ENCODE data around the gene EPHB2. TPM values are rescaled to one million over a fixed set of nuclear protein-coding genes. Genes with fewer than 3 reads are reported as not detected.
"Not testable (repeated sequence)": the region's sequence is repeated elsewhere in the genome, so short reads cannot be mapped to it uniquely, and the experiment has no call there.

The EPHB2 gene
- polyA plus RNA-seq (2012; ENCODE audit: low read depth, missing spikeins), result not detected

DNA sequence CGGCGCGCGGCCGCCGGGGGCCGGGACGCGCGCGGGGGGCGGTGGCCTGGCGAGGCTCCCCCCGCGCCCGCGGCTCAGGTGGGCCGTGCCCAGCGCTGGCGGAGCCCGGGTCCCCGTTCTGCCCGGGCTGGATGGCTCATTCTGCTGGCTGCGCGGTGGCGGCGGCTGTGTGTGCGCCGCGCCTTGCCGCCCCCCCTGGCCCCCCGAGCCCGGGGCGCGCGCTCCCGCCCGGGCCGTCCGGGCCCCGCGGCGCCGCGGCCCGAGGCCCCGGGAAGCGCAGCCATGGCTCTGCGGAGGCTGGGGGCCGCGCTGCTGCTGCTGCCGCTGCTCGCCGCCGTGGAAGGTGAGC is at the start of gene EPHB2:
TSS of gene EPHB2 (plus strand) at position 139 of the 349 bp plus-strand sequence. CDS start at position 283, 144 bp downstream.
- FAIRE-seq (no peak), DNase-seq (ENCODE audit: insufficient read length, low spot score) (peak; percentile 54)
- TF ChIP-seq POU2F2 (IDR thresholded peaks at IDR 0.05; ENCODE audit: low read depth, low read length), result no peak
- no peak for TF ChIP-seq POLR2AphosphoS5 (IDR thresholded peaks at IDR 0.05; ENCODE audit: low read depth, low read length)
- no peak for TF ChIP-seq TAF1 (IDR thresholded peaks at IDR 0.05; ENCODE audit: low read depth, low read length)
- no peak for TF ChIP-seq PAX5 (IDR thresholded peaks at IDR 0.05; ENCODE audit: insufficient read depth, low read length, severe bottlenecking)
- TF ChIP-seq SPI1 (IDR thresholded peaks at IDR 0.05; ENCODE audit: low read depth, low read length), result no peak
- TF ChIP-seq POLR2A (IDR thresholded peaks at IDR 0.05; ENCODE audit: low read depth, low read length), result no peak

DNA sequence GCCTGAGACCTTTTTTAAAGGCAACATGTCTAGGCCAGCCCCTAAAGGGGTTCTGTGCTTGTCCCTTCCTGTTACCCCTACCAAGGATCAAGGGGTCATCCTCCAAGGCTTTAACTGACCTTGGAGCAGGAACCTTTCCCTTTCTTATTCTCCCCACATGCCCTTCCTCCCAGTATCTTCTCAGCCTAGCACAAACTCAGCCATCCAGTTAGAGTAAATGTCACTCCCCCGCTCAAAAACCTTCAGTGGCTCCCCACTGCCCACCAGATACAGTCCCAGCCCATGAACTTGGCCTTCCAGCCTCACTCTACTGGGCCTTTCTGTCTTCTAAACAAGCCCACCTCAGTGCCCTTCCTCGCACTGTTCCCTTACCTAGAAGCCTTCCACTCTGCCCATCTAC is 48.8 kb upstream of the EPHB2 start:
- no peak for FAIRE-seq
- DNase-seq (ENCODE audit: insufficient read length, low spot score), result no peak
- TF ChIP-seq TAF1 (IDR thresholded peaks at IDR 0.05; ENCODE audit: low read depth, low read length) (no peak), SPI1 (IDR thresholded peaks at IDR 0.05; ENCODE audit: low read depth, low read length) (no peak), POLR2AphosphoS5 (IDR thresholded peaks at IDR 0.05; ENCODE audit: low read depth, low read length) (no peak), POU2F2 (IDR thresholded peaks at IDR 0.05; ENCODE audit: low read depth, low read length) (no peak), PAX5 (IDR thresholded peaks at IDR 0.05; ENCODE audit: insufficient read depth, low read length, severe bottlenecking) (no peak), POLR2A (IDR thresholded peaks at IDR 0.05; ENCODE audit: low read depth, low read length) (no peak)

DNA sequence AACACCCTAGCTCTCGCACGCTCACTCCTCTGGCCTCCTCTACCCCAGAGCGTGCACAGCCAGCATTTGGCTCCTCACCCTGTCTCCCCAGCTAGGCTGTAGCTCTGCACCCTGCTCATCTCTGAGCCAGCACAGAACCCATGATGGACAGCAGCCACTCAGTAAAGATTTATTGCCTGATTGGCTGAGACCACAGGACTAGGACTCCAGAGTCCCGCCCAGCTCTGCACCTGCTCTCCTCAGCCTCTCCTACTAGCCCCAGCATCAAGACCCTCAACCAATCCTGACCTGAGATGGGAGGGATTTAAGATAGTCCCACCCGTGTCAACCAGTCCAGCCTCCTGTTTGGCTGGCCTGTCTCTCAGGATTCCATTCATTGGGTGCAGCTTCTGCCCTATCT is 48.3 kb upstream of the EPHB2 start:
- no peak for TF ChIP-seq TAF1 (IDR thresholded peaks at IDR 0.05; ENCODE audit: low read depth, low read length)
- TF ChIP-seq SPI1 (IDR thresholded peaks at IDR 0.05; ENCODE audit: low read depth, low read length), result no peak
- no peak for TF ChIP-seq PAX5 (IDR thresholded peaks at IDR 0.05; ENCODE audit: insufficient read depth, low read length, severe bottlenecking)
- no peak for TF ChIP-seq POLR2AphosphoS5 (IDR thresholded peaks at IDR 0.05; ENCODE audit: low read depth, low read length)
- no peak for TF ChIP-seq POU2F2 (IDR thresholded peaks at IDR 0.05; ENCODE audit: low read depth, low read length)
- no peak for TF ChIP-seq POLR2A (IDR thresholded peaks at IDR 0.05; ENCODE audit: low read depth, low read length)
- DNase-seq (ENCODE audit: insufficient read length, low spot score) (no peak), FAIRE-seq (no peak)

DNA sequence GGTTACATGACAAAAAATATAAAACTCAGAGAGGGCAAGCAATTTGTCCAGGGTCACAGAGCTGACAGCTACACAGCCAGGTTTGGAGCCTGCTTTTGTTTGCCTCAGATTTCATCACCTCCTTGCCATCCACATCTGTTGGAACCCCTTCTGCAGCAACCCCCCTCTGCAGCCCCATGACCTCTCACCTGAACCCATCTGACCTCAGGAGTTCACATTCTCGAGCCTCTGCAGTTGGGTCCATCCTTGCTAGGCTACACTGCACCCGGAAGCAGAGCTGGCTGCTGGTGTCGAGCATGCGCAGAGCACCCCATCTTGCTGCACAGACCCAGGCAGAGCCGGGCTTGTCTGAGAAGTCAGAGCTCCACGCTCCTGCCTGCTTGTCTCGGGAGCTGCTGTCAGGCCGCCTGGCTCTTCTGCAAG is 47.6 kb upstream of the EPHB2 start:
- TF ChIP-seq PAX5 (IDR thresholded peaks at IDR 0.05; ENCODE audit: insufficient read depth, low read length, severe bottlenecking) (no peak), SPI1 (IDR thresholded peaks at IDR 0.05; ENCODE audit: low read depth, low read length) (no peak), POU2F2 (IDR thresholded peaks at IDR 0.05; ENCODE audit: low read depth, low read length) (no peak), POLR2AphosphoS5 (IDR thresholded peaks at IDR 0.05; ENCODE audit: low read depth, low read length) (no peak), POLR2A (IDR thresholded peaks at IDR 0.05; ENCODE audit: low read depth, low read length) (no peak), TAF1 (IDR thresholded peaks at IDR 0.05; ENCODE audit: low read depth, low read length) (no peak)
- DNase-seq (ENCODE audit: insufficient read length, low spot score) (no peak), FAIRE-seq (no peak)

DNA sequence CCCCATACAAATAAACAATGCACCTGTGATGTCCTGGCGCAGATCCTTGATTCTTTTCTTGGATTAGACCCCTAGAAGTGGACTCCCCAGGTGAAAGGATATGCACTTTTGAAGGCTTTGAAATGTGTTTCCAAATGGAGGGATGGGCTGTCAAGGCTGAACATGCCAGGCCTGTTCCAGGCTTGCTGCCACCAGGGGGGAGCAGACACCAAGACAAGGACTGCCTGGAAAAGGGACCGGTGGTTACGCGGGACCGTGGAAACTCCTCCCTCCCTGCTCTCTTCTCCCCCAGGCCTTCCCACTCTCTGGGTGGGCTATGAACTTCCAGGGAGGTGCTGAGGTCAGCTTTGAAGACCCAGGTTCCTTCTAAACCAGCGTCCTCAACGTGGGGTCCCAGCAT is 44.9 kb upstream of the EPHB2 start:
- DNase-seq (ENCODE audit: insufficient read length, low spot score), result no peak
- no peak for TF ChIP-seq POU2F2 (IDR thresholded peaks at IDR 0.05; ENCODE audit: low read depth, low read length)
- TF ChIP-seq PAX5 (IDR thresholded peaks at IDR 0.05; ENCODE audit: insufficient read depth, low read length, severe bottlenecking), result no peak
- TF ChIP-seq SPI1 (IDR thresholded peaks at IDR 0.05; ENCODE audit: low read depth, low read length), result no peak
- no peak for TF ChIP-seq POLR2AphosphoS5 (IDR thresholded peaks at IDR 0.05; ENCODE audit: low read depth, low read length)
- no peak for TF ChIP-seq TAF1 (IDR thresholded peaks at IDR 0.05; ENCODE audit: low read depth, low read length)
- no peak for TF ChIP-seq POLR2A (IDR thresholded peaks at IDR 0.05; ENCODE audit: low read depth, low read length)
- FAIRE-seq, result no peak

DNA sequence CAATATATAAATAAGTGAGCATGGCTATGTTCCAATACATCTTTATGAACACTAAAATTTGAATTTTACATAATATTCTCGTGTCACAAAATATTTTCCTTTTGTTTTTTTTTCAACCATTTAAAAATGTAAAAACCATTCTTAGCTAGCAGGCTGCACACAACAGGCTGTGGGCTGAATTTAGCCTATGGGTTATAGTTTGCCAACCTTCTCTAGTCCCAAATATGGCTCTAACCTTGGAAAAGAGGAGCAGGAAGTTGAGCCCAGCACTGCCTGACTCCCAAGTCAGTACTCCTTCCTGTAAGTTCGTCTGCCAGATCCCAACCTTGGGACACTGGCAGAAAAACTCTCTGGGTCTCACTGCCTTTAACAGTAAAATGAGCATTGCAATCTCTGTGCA is 44.2 kb upstream of the EPHB2 start:
- FAIRE-seq, result no peak
- no peak for TF ChIP-seq PAX5 (IDR thresholded peaks at IDR 0.05; ENCODE audit: insufficient read depth, low read length, severe bottlenecking)
- no peak for TF ChIP-seq POLR2A (IDR thresholded peaks at IDR 0.05; ENCODE audit: low read depth, low read length)
- TF ChIP-seq SPI1 (IDR thresholded peaks at IDR 0.05; ENCODE audit: low read depth, low read length), result no peak
- no peak for TF ChIP-seq TAF1 (IDR thresholded peaks at IDR 0.05; ENCODE audit: low read depth, low read length)
- no peak for TF ChIP-seq POLR2AphosphoS5 (IDR thresholded peaks at IDR 0.05; ENCODE audit: low read depth, low read length)
- no peak for TF ChIP-seq POU2F2 (IDR thresholded peaks at IDR 0.05; ENCODE audit: low read depth, low read length)

DNA sequence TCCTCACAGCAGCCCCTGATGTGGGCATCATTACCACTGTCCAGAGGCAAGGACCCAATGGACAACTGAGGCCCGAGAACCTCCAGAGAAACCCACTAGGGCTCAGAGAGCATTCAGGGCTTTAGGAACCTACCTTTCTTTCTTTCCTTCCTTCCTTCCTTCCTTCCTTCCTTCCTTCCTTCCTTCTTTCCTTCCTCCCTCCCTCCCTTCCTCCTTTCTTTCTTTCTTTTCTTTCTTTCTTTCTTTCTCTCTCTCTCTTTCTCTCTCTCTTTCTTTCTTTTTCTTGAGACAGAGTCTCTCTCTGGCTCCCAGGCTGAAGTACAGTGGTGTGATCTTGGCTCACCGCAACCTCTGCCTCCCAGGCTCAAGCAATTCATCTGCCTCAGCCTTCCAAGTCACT is 41.8 kb upstream of the EPHB2 start:
- FAIRE-seq; DNase-seq (ENCODE audit: insufficient read length, low spot score): not testable (repeated sequence)

More for the DNA sequence above, 44.2 kb upstream of the EPHB2 start:
- no peak for DNase-seq (ENCODE audit: insufficient read length, low spot score)

DNA sequence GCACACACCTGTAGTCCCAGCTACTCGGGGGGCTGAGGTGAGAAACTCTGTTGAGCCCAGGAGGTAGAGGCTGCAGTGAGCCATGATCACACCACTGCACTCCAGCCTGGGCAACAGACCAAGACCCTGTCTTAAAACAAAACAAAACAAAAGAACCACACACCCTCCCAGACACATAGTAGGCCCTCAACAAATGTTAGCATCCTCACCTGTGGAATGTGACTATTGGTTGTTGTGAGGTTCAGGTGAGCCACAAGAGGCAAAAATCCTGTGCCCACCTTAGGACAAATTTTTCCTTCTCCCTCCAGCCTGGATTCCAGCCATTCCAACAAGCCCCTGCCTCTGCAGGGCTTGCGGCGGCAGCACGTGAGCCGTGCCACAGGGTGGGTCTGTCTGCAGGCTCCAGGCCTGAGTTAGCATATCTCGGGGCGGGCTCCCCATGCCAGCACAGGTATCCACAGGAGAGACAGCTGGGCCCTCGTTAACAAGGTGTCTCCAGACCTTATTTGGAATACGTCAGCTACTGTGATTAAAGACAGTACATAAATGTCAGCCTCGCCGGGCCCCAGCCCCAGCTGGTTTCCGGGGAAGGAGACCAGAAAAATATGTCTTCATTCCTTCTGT is 40.2 kb upstream of the EPHB2 start:
- FAIRE-seq (no peak), DNase-seq (ENCODE audit: insufficient read length, low spot score) (no peak)
- TF ChIP-seq POLR2A (IDR thresholded peaks at IDR 0.05; ENCODE audit: low read depth, low read length) (no peak), POLR2AphosphoS5 (IDR thresholded peaks at IDR 0.05; ENCODE audit: low read depth, low read length) (no peak), TAF1 (IDR thresholded peaks at IDR 0.05; ENCODE audit: low read depth, low read length) (no peak), SPI1 (IDR thresholded peaks at IDR 0.05; ENCODE audit: low read depth, low read length) (no peak), PAX5 (IDR thresholded peaks at IDR 0.05; ENCODE audit: insufficient read depth, low read length, severe bottlenecking) (no peak), POU2F2 (IDR thresholded peaks at IDR 0.05; ENCODE audit: low read depth, low read length) (no peak)

DNA sequence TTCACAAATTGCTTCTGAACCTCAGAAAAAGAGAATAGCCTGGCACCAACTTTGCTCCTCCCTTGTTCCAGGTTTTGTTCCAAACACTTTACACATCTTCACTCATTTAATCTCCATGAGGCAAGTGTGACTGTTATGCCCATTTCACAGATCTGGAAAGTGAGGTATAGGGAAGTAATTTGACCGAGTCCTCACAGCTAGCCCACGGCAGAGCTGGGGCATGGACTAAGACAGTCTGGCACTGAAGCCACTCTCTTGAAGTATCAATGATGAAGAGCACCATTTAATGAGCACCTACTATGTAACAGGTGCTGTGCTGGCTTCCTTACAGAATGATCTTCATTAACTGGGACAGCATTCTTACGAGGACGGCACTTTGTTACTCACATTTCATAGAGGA is 38.6 kb upstream of the EPHB2 start:
- FAIRE-seq (no peak), DNase-seq (ENCODE audit: insufficient read length, low spot score) (no peak)
- TF ChIP-seq SPI1 (IDR thresholded peaks at IDR 0.05; ENCODE audit: low read depth, low read length) (no peak), TAF1 (IDR thresholded peaks at IDR 0.05; ENCODE audit: low read depth, low read length) (no peak), POLR2A (IDR thresholded peaks at IDR 0.05; ENCODE audit: low read depth, low read length) (no peak), PAX5 (IDR thresholded peaks at IDR 0.05; ENCODE audit: insufficient read depth, low read length, severe bottlenecking) (no peak), POLR2AphosphoS5 (IDR thresholded peaks at IDR 0.05; ENCODE audit: low read depth, low read length) (no peak), POU2F2 (IDR thresholded peaks at IDR 0.05; ENCODE audit: low read depth, low read length) (no peak)
